Neural cell (in vitro differentiated cells): ENCODE data around the gene RTP5. TPM values are rescaled to one million over a fixed set of nuclear protein-coding genes. Genes with fewer than 3 reads are reported as not detected.

ENCODE experiments used
- H2AFZ ChIP-seq: fragments of 200-600, 300-800 bp; sonication (generic), shearing (Covaris generic); 2 replicates; pipeline ENCODE4 v1.6.0; 2014; ENCODE audit warnings: low read depth, mild to moderate bottlenecking, antibody characterized with exemption, low read length, moderate library complexity
- H3F3A ChIP-seq: fragments of 200-600 bp; shearing (Covaris generic); 2 replicates; pipeline ENCODE4 v1.6.1; 2016; ENCODE audit warnings: mild to moderate bottlenecking, moderate library complexity, mixed read lengths, antibody characterized with exemption, low read length; ENCODE audit not compliant: insufficient read depth, poor library complexity, severe bottlenecking
- H3K27ac ChIP-seq: fragments of 200-600, 300-800 bp; sonication (generic), shearing (Covaris generic); 2 replicates; pipeline ENCODE4 v1.5.1; 2014; ENCODE audit warnings: mild to moderate bottlenecking, low read length, moderate library complexity
- H3K27me3 ChIP-seq: fragments of 300-800, 200-600 bp; sonication (generic), shearing (Covaris generic); 2 replicates; pipeline ENCODE4 v1.6.0; 2014; ENCODE audit warnings: mild to moderate bottlenecking, low read depth, low read length, moderate library complexity; ENCODE audit not compliant: insufficient read depth
- H3K36me3 ChIP-seq: fragments of 300-800, 200-600 bp; sonication (generic), shearing (Covaris generic); 2 replicates; pipeline ENCODE4 v1.5.1; 2014; ENCODE audit warnings: mild to moderate bottlenecking, antibody characterized with exemption, low read length, moderate library complexity; ENCODE audit not compliant: insufficient read depth
- H3K4me2 ChIP-seq: fragments of 300-800, 200-600 bp; sonication (generic), shearing (Covaris generic); 2 replicates; pipeline ENCODE4 v1.6.0; 2014; ENCODE audit warnings: mild to moderate bottlenecking, low read length
- H3K4me3 ChIP-seq: fragments of 300-800, 200-600 bp; sonication (generic), shearing (Covaris generic); 2 replicates; pipeline ENCODE4 v1.5.1; 2014; ENCODE audit warnings: mild to moderate bottlenecking, low read length, moderate library complexity
- H3K79me2 ChIP-seq: fragments of 200-600 bp; shearing (Covaris generic); replicated peaks from 2 replicates; pipeline ENCODE4 v1.6.0; 2014; ENCODE audit warnings: mild to moderate bottlenecking, low read length, moderate library complexity; ENCODE audit not compliant: insufficient read depth
- H3K9ac ChIP-seq: fragments of 300-800, 200-600 bp; sonication (generic), shearing (Covaris generic); 2 replicates; pipeline ENCODE4 v1.6.1; 2016; ENCODE audit warnings: mild to moderate bottlenecking, low read length, mixed read lengths
- H3K9me2 ChIP-seq: fragments of 200-600 bp; shearing (Covaris generic); 2 replicates; pipeline ENCODE4 v1.6.1; 2016; ENCODE audit warnings: mild to moderate bottlenecking, low read length, mixed read lengths; ENCODE audit not compliant: insufficient read depth
- H3K9me3 ChIP-seq: fragments of 200-600, 300-800 bp; sonication (generic), shearing (Covaris generic); 2 replicates; pipeline ENCODE4 v1.6.1; 2016; ENCODE audit warnings: mild to moderate bottlenecking, mixed run types, low read length, moderate library complexity, mixed read lengths
- H4K20me1 ChIP-seq: fragments of 200-600 bp; shearing (Covaris generic); 2 replicates; pipeline ENCODE4 v1.6.1; 2016; ENCODE audit warnings: mild to moderate bottlenecking, mixed run types; ENCODE audit not compliant: insufficient read depth
- EP300 ChIP-seq: fragments of 450-650 bp; conservative IDR thresholded peaks from 2 replicates; pipeline ENCODE4 v1.6.1; 2014; ENCODE audit warnings: antibody characterized with exemption, mild to moderate bottlenecking, moderate library complexity; ENCODE audit not compliant: poor library complexity, severe bottlenecking
- EZH2 ChIP-seq: fragments of 200-600, 300-800 bp; shearing (Covaris generic), sonication (generic); IDR thresholded peaks from 2 replicates; pipeline ENCODE4 v1.6.1; 2014; ENCODE audit warnings: antibody characterized with exemption, low read length, borderline replicate concordance, mild to moderate bottlenecking; ENCODE audit not compliant: insufficient read depth, poor library complexity, severe bottlenecking
- MXI1 ChIP-seq: fragments of 450-650 bp; conservative IDR thresholded peaks from 2 replicates; pipeline ENCODE4 v1.6.1; 2014; ENCODE audit warnings: antibody characterized with exemption, mild to moderate bottlenecking; ENCODE audit not compliant: poor library complexity, severe bottlenecking
- POLR2AphosphoS5 ChIP-seq: IDR thresholded peaks from 2 replicates; pipeline ENCODE4 v1.6.1; 2012
- RAD21 ChIP-seq: fragments of 450-650 bp; conservative IDR thresholded peaks from 2 replicates; pipeline ENCODE4 v1.6.1; 2014; ENCODE audit warnings: antibody characterized with exemption, mild to moderate bottlenecking, moderate library complexity
- SMC3 ChIP-seq: fragments of 450-650 bp; conservative IDR thresholded peaks from 2 replicates; pipeline ENCODE4 v1.6.1; 2014; ENCODE audit warnings: antibody characterized with exemption, mild to moderate bottlenecking, moderate library complexity; ENCODE audit not compliant: poor library complexity
- TAF1 ChIP-seq: IDR thresholded peaks from 2 replicates; pipeline ENCODE4 v1.6.1; 2012; ENCODE audit warnings: low read depth
- polyA plus RNA-seq: library from polyadenylated mRNA; depleted of rRNA; stranded (reverse); fragments of >200 nt; gene quantifications from 2 replicates; pipeline ENCODE4 v1.2.3, GENCODE V29; 2014
- TF ChIP-seq, protein P1 (sequence below): IDR thresholded peaks from 2 replicates; pipeline ENCODE4 v1.6.1; 2012; ENCODE audit warnings: borderline replicate concordance
- TF ChIP-seq, protein P2 (sequence below): fragments of 450-650 bp; IDR thresholded peaks from 2 replicates; pipeline ENCODE4 v1.5.1; 2014; ENCODE audit warnings: antibody characterized with exemption, mild to moderate bottlenecking, moderate library complexity; ENCODE audit not compliant: poor library complexity, severe bottlenecking

The RTP5 gene
- polyA plus RNA-seq, 1 donor from 2014 or later: 1.8 TPM

GRCh38 chr2:241857041-241857541 lies 12.4 kb upstream of the RTP5 start:
- H3K9me2 ChIP-seq: no peaks in the 10 kb centered on the region

GRCh38 chr2:241857572-241858121 lies 11.9 kb upstream of the RTP5 start:
- H3K9me2 ChIP-seq: no peaks in the 10 kb centered on the region
- no peak overlapping the region for H3K9ac ChIP-seq
- H3K27me3 ChIP-seq: no peaks in the 10 kb centered on the region
- no peaks in the 10 kb centered on the region for H3F3A ChIP-seq
- H3K36me3 ChIP-seq: no peaks in the 10 kb centered on the region
- H3K4me2 ChIP-seq: no peak overlapping the region
- H3K4me3 ChIP-seq: no peak overlapping the region
- no peaks in the 10 kb centered on the region for H4K20me1 ChIP-seq
- no peaks in the 10 kb centered on the region for H3K79me2 ChIP-seq
- no peak overlapping the region for H2AFZ ChIP-seq
- TF ChIP-seq, protein P1, sequence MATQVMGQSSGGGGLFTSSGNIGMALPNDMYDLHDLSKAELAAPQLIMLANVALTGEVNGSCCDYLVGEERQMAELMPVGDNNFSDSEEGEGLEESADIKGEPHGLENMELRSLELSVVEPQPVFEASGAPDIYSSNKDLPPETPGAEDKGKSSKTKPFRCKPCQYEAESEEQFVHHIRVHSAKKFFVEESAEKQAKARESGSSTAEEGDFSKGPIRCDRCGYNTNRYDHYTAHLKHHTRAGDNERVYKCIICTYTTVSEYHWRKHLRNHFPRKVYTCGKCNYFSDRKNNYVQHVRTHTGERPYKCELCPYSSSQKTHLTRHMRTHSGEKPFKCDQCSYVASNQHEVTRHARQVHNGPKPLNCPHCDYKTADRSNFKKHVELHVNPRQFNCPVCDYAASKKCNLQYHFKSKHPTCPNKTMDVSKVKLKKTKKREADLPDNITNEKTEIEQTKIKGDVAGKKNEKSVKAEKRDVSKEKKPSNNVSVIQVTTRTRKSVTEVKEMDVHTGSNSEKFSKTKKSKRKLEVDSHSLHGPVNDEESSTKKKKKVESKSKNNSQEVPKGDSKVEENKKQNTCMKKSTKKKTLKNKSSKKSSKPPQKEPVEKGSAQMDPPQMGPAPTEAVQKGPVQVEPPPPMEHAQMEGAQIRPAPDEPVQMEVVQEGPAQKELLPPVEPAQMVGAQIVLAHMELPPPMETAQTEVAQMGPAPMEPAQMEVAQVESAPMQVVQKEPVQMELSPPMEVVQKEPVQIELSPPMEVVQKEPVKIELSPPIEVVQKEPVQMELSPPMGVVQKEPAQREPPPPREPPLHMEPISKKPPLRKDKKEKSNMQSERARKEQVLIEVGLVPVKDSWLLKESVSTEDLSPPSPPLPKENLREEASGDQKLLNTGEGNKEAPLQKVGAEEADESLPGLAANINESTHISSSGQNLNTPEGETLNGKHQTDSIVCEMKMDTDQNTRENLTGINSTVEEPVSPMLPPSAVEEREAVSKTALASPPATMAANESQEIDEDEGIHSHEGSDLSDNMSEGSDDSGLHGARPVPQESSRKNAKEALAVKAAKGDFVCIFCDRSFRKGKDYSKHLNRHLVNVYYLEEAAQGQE: no peak
- TF ChIP-seq EZH2 (no peak), MXI1 (no peak), EP300 (no peak), SMC3 (no peak), POLR2AphosphoS5 (no peak), TAF1 (no peak), RAD21 (no peak)
- H3K9me3 ChIP-seq: no peaks in the 10 kb centered on the region
- H3K27ac ChIP-seq: no peak overlapping the region

More at GRCh38 chr2:241857041-241857541, 12.4 kb upstream of the RTP5 start:
- H3K4me3 ChIP-seq: no peak overlapping the region
- no peaks in the 10 kb centered on the region for H3K9me3 ChIP-seq
- H2AFZ ChIP-seq: no peak overlapping the region
- TF ChIP-seq SMC3 (no peak), MXI1 (no peak), EZH2 (no peak), EP300 (no peak), RAD21 (no peak), POLR2AphosphoS5 (no peak), TAF1 (no peak)
- TF ChIP-seq, protein P2, sequence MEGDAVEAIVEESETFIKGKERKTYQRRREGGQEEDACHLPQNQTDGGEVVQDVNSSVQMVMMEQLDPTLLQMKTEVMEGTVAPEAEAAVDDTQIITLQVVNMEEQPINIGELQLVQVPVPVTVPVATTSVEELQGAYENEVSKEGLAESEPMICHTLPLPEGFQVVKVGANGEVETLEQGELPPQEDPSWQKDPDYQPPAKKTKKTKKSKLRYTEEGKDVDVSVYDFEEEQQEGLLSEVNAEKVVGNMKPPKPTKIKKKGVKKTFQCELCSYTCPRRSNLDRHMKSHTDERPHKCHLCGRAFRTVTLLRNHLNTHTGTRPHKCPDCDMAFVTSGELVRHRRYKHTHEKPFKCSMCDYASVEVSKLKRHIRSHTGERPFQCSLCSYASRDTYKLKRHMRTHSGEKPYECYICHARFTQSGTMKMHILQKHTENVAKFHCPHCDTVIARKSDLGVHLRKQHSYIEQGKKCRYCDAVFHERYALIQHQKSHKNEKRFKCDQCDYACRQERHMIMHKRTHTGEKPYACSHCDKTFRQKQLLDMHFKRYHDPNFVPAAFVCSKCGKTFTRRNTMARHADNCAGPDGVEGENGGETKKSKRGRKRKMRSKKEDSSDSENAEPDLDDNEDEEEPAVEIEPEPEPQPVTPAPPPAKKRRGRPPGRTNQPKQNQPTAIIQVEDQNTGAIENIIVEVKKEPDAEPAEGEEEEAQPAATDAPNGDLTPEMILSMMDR: no peak
- TF ChIP-seq, protein P1: no peak
- no peaks in the 10 kb centered on the region for H3K27me3 ChIP-seq
- H3F3A ChIP-seq: no peaks in the 10 kb centered on the region
- no peaks in the 10 kb centered on the region for H4K20me1 ChIP-seq
- no peak overlapping the region for H3K9ac ChIP-seq
- no peaks in the 10 kb centered on the region for H3K79me2 ChIP-seq
- H3K27ac ChIP-seq: no peak overlapping the region
- no peaks in the 10 kb centered on the region for H3K36me3 ChIP-seq
- no peak overlapping the region for H3K4me2 ChIP-seq
